HCT116 (cell line): ENCODE results near the gene GMDS. TPM values are rescaled to one million over a fixed set of nuclear protein-coding genes. Genes with fewer than 3 reads are reported as not detected.

Source experiments
- ATAC-seq: fragments of 200-7000 bp; cut with Tn5 transposase; 2 replicates; pipeline ENCODE4 v1.9.1; 2020; ENCODE audit warnings: mild to moderate bottlenecking, moderate library complexity
- BruUV-seq: library from RNA; stranded (reverse); fragments of 400-500 nt; replicated peaks from 2 replicates; lab custom pipeline; 2021; lab: Mats Ljungman, UMichigan
- CTCF ChIA-PET: fragments of 300-600 bp; sonication (Branson Sonifier 250); formaldehyde crosslinking; loops from one replicate; lab custom pipeline; 2021; ENCODE audit warnings: antibody characterized with exemption; lab: Charles Lee
- POLR2A ChIA-PET: fragments of 300-600, 350-600 bp; sonication (Branson Sonifier 250); formaldehyde crosslinking; loops from one replicate; lab custom pipeline; 2021; ENCODE audit warnings: antibody characterized with exemption; lab: Charles Lee
- RAD21 ChIA-PET, 2 experiments: fragments of 300-600 bp; sonication (Branson Sonifier 250); formaldehyde crosslinking; loops; one replicate each; lab custom pipeline; 2023; ENCODE audit warnings: low total read pairs in 2 of 2; ENCODE audit not compliant: uncharacterized antibody in 2 of 2, unreplicated experiment in 2 of 2, low non-redundant PET in 1 of 2; lab: Charles Lee
- DNase-seq: peaks from one replicate; pipeline ENCODE4 v3.0.0-alpha.2; 2010; ENCODE audit warnings: low read depth, low spot score
- H2AFZ ChIP-seq: fragments of 200-600 bp; shearing (Covaris generic), sonication (generic); 2 replicates; pipeline ENCODE4 v1.6.1; 2017; ENCODE audit warnings: low read depth, mixed run types, mixed read lengths, antibody characterized with exemption, low read length; ENCODE audit not compliant: poor library complexity, severe bottlenecking
- H3K27ac ChIP-seq: 2 replicates; pipeline ENCODE4 v1.5.1; 2012; ENCODE audit warnings: low read depth, low read length
- H3K27me3 ChIP-seq: fragments of 200-600 bp; sonication (generic); 2 replicates; pipeline ENCODE4 v1.6.1; 2016; ENCODE audit warnings: mixed run types, low read length, mixed read lengths; ENCODE audit not compliant: insufficient read depth
- H3K36me3 ChIP-seq, 2 experiments: fragments of 200-500 bp in 1 of 2; fragments of 200-600 bp in 1 of 2; sonication (Bioruptor generic) in 1 of 2; sonication (generic) in 1 of 2; 2 replicates each; pipeline versions ENCODE4 v1.5.1 to v1.6.1; 2014 to 2016; ENCODE audit warnings: low read length in 2 of 2, inconsistent platforms in 1 of 2, mixed read lengths in 1 of 2, mixed run types in 1 of 2; ENCODE audit not compliant: insufficient read depth in 2 of 2, control insufficient read depth in 1 of 2
- H3K4me1 ChIP-seq, 2 experiments: fragments of 200-600 bp in 1 of 2; sonication (generic) in 1 of 2; 2 replicates each; pipeline versions ENCODE4 v1.5.1 to v1.6.1; 2012 to 2017; ENCODE audit warnings: low read length in 2 of 2, inconsistent platforms in 1 of 2, mild to moderate bottlenecking in 1 of 2, mixed read lengths in 1 of 2, mixed run types in 1 of 2, moderate library complexity in 1 of 2; ENCODE audit not compliant: insufficient read depth in 2 of 2, control insufficient read depth in 1 of 2
- H3K4me2 ChIP-seq: fragments of 200-600 bp; sonication (generic); 2 replicates; pipeline ENCODE4 v1.6.1; 2017; ENCODE audit warnings: mixed run types, low read length, mixed read lengths
- H3K4me3 ChIP-seq, 2 experiments: fragments of 200-600 bp in 1 of 2; sonication (generic) in 1 of 2; replicated peaks in 1 of 2; 2 replicates each; pipeline ENCODE4 v1.5.1; 2011 to 2016; ENCODE audit warnings: low read length in 2 of 2, control low read depth in 1 of 2, low read depth in 1 of 2, mild to moderate bottlenecking in 1 of 2, mixed read lengths in 1 of 2, mixed run types in 1 of 2
- H3K79me2 ChIP-seq: fragments of 200-600 bp; sonication (generic); 2 replicates; pipeline ENCODE4 v1.6.1; 2017; ENCODE audit warnings: mild to moderate bottlenecking, mixed run types, low read length, moderate library complexity, mixed read lengths; ENCODE audit not compliant: insufficient read depth
- H3K9ac ChIP-seq: fragments of 200-600 bp; sonication (generic); 2 replicates; pipeline ENCODE4 v1.6.1; 2016; ENCODE audit warnings: low read length, mixed read lengths
- H3K9me2 ChIP-seq: fragments of 200-600 bp; sonication (generic), shearing (Covaris generic); 2 replicates; pipeline ENCODE4 v1.6.1; 2017; ENCODE audit warnings: mixed run types, mild to moderate bottlenecking, moderate library complexity; ENCODE audit not compliant: insufficient read depth
- H3K9me3 ChIP-seq, 2 experiments: fragments of 200-500 bp in 1 of 2; fragments of 200-600 bp in 1 of 2; sonication (Bioruptor generic) in 1 of 2; sonication (generic) in 1 of 2; 2 replicates each; pipeline ENCODE4 v1.6.1; 2014 to 2017; ENCODE audit warnings: low read length in 2 of 2, mixed read lengths in 2 of 2, inconsistent platforms in 1 of 2, low read depth in 1 of 2, mild to moderate bottlenecking in 1 of 2, mixed run types in 1 of 2, moderate library complexity in 1 of 2; ENCODE audit not compliant: control insufficient read depth in 1 of 2, insufficient read depth in 1 of 2
- H4K20me1 ChIP-seq: fragments of 200-600 bp; sonication (generic), shearing (Covaris generic); 2 replicates; pipeline ENCODE4 v1.6.1; 2017; ENCODE audit warnings: mixed run types, mild to moderate bottlenecking, moderate library complexity; ENCODE audit not compliant: insufficient read depth
- ATF3 ChIP-seq: IDR thresholded peaks from 2 replicates; pipeline ENCODE4 v1.6.1; 2012
- EGR1 ChIP-seq: IDR thresholded peaks from 2 replicates; pipeline ENCODE4 v1.6.1; 2012; ENCODE audit warnings: low read depth
- EZH2 ChIP-seq: fragments of 200-600 bp; sonication (generic); IDR thresholded peaks from 2 replicates; pipeline ENCODE4 v1.6.1; 2017; ENCODE audit warnings: antibody characterized with exemption, mixed run types
- POLR2A ChIP-seq: IDR thresholded peaks from 2 replicates; pipeline ENCODE4 v1.7.0; 2011; ENCODE audit warnings: borderline replicate concordance; ENCODE audit not compliant: insufficient read depth, insufficient read length; ENCODE audit errors: extremely low read depth
- POLR2AphosphoS5 ChIP-seq: IDR thresholded peaks from 2 replicates; pipeline ENCODE4 v1.6.1; 2011; ENCODE audit warnings: mild to moderate bottlenecking, low read depth, low read length, moderate library complexity
- REST ChIP-seq: IDR thresholded peaks from 2 replicates; pipeline ENCODE4 v1.6.1; 2012; ENCODE audit warnings: low read depth
- SRF ChIP-seq: IDR thresholded peaks from 2 replicates; pipeline ENCODE4 v1.6.1; 2012; ENCODE audit warnings: low read depth
- ZFX ChIP-seq: fragments of 450-650 bp; IDR thresholded peaks from 2 replicates; pipeline ENCODE4 v1.6.1; 2017
- intact Hi-C: fragments of 100-400 bp; cut with micrococcal nuclease; formaldehyde crosslinking; loops from 2 replicates; pipeline ENCODE4 v1.10.0; 2022
- total RNA-seq: library from RNA; stranded (reverse); gene quantifications from one replicate; pipeline ENCODE4 v1.2.1, GENCODE V29; 2021; ENCODE audit not compliant: unreplicated experiment
- TF ChIP-seq, protein P1 (sequence below): IDR thresholded peaks from 2 replicates; pipeline ENCODE4 v1.6.1; 2012

The GMDS gene
- total RNA-seq, 1 experiment from 2014 or later = 34.4 TPM

DNA sequence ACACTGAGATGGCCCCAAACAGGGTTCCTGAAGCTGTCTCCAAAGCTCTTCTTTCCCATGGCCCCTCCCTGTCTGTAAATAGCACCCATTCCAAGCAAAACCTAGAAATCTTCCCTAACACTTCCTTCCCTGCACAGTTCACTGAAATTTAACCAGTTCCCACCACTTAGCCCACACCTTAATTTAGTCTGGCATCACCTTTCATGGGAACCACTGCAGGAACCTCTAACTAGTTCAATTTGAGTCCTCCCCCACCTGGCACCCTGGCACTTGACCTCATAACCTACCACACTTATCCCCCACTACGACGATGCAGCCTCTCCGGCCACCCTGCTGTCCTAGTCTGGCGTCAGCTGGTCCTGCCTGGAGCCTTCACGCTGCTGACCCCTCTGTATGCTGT, 278.7 kb downstream of the GMDS start:
- DNase-seq (no peak), ATAC-seq (no peak)
- H3K4me2 ChIP-seq = no peak overlapping the region
- H3K9me2 ChIP-seq = no peaks in the 10 kb centered on the region
- H3K4me1 ChIP-seq = no peaks in the 10 kb centered on the region
- no peaks in the 10 kb centered on the region for H3K9me3 ChIP-seq
- no peaks in the 10 kb centered on the region for H3K27me3 ChIP-seq
- intact Hi-C loops = no loop called here
- H4K20me1 ChIP-seq = no peaks in the 10 kb centered on the region
- ChIA-PET CTCF (no interaction called here), RAD21 (no interaction called here), POLR2A (no interaction called here)
- no peaks in the 10 kb centered on the region for H3K79me2 ChIP-seq
- H2AFZ ChIP-seq = no peak overlapping the region
- TF ChIP-seq ZFX (no peak), ATF3 (no peak), POLR2A (no peak), EZH2 (no peak), POLR2AphosphoS5 (no peak), EGR1 (no peak)
- no peak overlapping the region for H3K9ac ChIP-seq
- no peak overlapping the region for H3K27ac ChIP-seq
- BruUV-seq = no TSS peak
- no peaks in the 10 kb centered on the region for H3K36me3 ChIP-seq
- H3K4me3 ChIP-seq = no peak overlapping the region

GRCh38 chr6:1965596-1966224, 279.7 kb downstream of the GMDS start:
- H3K9me3 ChIP-seq = no peaks in the 10 kb centered on the region
- TF ChIP-seq REST = no peak
- no peak for TF ChIP-seq SRF
- TF ChIP-seq, protein P1, sequence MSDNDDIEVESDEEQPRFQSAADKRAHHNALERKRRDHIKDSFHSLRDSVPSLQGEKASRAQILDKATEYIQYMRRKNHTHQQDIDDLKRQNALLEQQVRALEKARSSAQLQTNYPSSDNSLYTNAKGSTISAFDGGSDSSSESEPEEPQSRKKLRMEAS = no peak
- TF ChIP-seq ATF3 = no peak
- no peak for TF ChIP-seq EZH2
- TF ChIP-seq, all 23 proteins: peak for 0
- ATAC-seq = no peak
- H3K27me3 ChIP-seq = no peaks in the 10 kb centered on the region
- no peaks in the 10 kb centered on the region for H4K20me1 ChIP-seq
- no peak overlapping the region for H3K27ac ChIP-seq
- ChIA-PET CTCF (no interaction called here), POLR2A (no interaction called here), RAD21 (no interaction called here)
- intact Hi-C loops = no loop called here
- no peak for DNase-seq
- BruUV-seq = no TSS peak
- no peak overlapping the region for H3K4me2 ChIP-seq
- no peaks in the 10 kb centered on the region for H3K9me2 ChIP-seq
- H3K4me3 ChIP-seq = no peak overlapping the region
- no peak overlapping the region for H2AFZ ChIP-seq
- no peak overlapping the region for H3K9ac ChIP-seq
- no peaks in the 10 kb centered on the region for H3K4me1 ChIP-seq
- no peaks in the 10 kb centered on the region for H3K36me3 ChIP-seq
- no peaks in the 10 kb centered on the region for H3K79me2 ChIP-seq
